NCI-H128 (cell line): Measurements from ENCODE around the gene TRAFD1.

Experiments
- DNase-seq: peaks from one replicate; lab custom pipeline; 2025; ENCODE audit not compliant: unreplicated experiment; lab: John Stamatoyannopoulos, UW

TRAFD1 gene

DNA sequence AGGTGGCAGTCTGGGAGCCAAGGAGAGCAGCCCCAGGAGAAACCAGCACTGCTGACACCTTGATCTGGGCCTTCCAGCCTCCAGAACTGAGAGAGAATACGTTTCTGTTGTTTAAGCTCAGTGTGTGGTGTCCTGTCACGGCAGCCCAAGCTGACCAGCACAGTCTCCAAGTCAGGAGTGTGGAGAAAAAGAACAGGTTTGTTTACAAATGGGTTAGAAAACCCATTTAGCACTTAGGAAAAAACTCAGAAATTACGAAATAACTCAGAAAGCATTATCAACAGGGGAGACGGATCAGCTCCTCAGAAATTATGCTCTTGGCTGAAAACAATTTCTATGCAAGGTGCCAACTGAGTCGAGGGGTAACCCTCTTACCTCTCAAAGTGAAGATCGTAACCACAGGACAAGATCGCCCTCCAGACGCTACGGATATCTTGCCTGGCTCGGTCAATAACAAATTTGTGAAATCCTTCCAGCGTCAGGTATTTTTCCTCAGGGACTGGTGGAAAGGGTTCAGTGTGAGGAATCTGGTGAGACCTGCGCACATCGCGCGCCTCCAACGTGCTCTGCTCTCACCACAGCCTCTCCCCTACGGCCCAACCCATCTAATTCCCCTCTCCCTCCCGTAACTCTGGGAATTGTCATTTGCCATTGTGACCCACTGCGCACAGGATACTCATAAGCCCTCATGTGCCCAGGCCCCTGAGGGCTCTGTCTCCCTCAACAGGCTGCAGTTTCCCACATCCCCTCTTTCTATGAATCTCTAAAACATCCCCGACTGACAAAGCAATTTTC lies 50.2 kb downstream of the TRAFD1 start:
- no peak for DNase-seq

DNA sequence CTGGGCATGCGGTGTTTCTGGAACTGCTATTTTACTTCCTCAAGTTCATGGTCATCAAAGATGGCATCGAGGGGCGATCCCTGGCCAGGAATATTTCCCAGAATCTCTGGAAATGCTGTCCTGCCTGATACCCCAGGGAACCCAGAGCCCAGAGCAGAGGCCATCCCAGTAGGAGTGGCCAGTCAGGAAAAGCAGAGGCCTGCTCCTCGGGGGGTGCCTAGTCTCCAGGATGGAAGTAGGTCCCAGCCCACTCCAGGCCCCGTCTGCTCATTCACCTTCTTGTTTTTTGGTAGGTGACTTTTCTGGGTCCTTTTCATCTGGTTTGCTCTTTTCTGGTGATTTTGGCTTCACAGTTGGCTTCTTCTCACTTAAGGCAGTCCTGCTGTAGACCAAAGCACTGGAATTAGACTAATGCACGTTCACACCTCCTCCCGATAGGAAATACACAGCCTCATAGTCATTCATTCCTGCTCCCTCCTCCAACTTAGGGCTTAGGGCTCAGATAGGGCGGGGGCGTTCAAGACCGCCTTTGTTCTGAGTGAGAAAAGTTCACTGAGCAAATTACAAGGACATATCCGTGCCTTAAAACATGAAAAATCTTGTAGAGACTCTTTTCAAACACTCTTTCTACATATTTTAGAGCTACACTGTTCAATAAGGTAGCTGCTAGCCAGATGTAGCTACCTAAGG lies 51.1 kb downstream of the TRAFD1 start:
- no peak for DNase-seq

- DNase-seq: no peak
Observed at GRCh38 chr12:112178796-112179195, 53.4 kb downstream of the TRAFD1 start.

GRCh38 chr12:112179341-112179740 lies 54.0 kb downstream of the TRAFD1 start:
- no peak for DNase-seq

- no peak for DNase-seq
Observed at GRCh38 chr12:112179916-112180315, 54.6 kb downstream of the TRAFD1 start.

GRCh38 chr12:112180422-112180821 lies 55.1 kb downstream of the TRAFD1 start:
- no peak for DNase-seq

DNA sequence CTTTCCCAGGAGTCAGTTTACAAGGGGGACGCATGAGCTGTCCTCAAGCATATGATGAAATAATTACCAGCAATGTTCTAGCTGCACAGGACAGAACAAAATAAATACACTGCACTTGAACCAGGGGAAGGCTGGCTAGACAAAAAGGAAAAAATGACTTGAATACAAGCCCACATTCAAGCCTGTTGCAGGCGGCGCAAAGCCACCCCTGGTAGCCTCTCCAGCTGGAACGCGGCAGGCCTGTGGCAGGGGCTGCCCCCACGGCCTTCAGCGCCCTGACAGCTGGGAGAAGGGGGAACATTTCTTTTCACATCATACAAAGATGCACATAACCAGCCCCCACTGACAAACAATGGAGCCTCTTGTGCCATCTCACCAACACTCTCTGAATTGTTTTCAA lies 57.1 kb downstream of the TRAFD1 start:
- DNase-seq: no peak

- DNase-seq: no peak
Observed at GRCh38 chr12:112183141-112184021, 58.0 kb downstream of the TRAFD1 start.

- DNase-seq: no peak
Observed at GRCh38 chr12:112184056-112184887, 58.9 kb downstream of the TRAFD1 start.

DNA sequence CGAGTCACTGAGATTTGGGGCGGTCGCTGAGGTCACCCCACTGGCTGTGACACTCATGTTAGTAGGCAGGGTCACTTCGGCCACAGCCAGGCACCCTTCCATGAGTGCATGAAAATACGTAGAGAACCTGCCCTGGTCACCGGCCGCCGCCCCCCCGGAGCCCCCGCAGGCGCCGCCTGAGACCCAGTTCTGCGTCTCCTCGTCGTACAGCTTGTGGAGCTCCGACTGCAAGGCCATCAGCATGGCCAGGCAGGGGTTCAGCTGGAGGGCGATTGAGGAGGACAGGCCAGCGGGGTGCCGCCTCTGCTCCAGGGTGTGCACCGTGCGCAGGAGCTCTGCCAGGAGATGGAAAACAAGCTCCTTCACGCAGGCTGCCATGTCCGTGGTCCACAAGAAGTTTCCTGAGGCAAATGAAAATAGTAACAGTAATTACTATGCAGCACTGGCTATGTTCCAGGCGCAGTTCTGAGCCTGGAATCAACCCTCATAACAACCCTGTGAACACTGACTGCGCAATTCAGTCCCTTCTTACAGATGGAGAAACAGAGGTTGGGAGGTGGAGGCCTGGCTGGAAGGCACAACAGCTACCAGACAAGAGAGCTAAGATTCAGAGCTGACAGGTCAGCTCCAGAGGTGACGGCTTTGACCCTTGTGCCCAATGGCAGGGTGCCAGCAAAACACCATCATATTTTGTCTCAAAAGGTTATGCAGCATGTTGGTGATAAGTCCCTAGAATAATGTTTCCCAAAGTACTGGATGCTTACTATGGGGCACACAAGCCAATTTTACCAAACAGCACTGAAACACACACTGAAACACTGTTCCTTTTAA lies 59.9 kb downstream of the TRAFD1 start:
- no peak for DNase-seq

DNA sequence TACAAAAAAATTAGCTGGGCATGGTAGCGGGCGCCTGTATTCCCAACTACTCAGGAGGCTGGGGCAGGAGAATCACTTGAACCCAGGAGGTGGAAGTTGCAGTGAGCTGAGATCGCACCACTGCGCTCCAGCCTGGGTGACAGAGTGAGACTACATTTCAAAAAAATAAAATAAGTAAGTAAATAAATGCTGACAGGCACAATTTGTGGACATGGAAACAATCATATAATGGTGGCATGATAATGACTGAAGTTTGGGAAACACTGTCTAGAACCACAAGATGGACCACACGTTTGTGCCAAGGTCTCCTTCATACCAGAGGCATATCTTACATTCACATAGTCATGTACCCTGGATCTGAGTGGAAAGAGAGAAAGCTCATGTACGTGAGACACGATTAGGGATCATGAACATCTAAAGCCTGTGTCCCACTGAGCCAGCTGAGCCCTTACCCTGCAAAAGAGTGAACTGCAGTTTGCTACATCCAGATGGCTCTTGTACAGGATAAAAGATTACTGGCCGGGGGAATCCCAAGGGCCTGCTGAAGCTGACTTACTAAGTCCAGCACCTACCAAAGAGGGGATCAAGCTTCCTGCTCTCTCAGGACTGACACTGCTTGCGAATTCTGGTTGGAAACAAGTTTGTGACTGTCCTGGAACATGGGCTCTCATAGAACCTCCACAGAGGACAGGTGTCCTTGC lies 62.9 kb downstream of the TRAFD1 start:
- no peak for DNase-seq

DNA sequence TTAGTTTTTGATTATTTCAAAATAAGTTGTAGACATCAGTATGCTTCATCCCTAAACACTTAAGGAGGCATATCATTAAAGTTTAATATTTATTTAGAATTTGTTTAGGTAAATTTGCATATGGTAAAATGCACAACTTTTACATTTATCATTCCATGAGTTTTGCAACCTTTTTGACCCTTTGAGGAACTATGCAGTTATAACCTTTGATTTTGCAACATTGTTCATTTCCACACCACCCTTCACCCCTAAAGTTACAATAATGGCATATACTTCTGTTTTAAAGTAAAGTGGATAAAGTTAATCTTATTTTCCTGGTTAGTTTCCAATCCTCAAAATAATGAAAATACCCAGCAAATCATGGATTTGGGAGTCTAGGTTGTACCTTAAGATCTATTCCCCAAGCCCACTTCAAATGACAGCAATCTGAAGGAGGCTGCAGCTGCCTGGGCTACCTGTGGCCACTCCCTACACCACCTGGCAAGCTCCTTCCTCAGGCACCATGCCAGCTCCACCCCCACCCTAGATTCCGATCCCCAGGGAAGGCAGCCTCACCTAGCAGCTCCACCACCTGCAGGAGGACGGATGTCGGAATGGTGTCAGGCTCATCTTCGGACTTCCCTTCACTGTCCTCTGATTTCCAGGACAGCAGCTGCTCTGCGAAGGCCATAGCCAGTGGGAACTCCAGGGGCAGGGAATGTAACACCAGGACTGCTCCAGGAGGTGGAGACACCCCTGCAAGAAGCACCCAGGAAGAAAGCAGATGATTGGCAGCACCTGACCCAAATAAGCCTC lies 65.1 kb downstream of the TRAFD1 start:
- no peak for DNase-seq

DNA sequence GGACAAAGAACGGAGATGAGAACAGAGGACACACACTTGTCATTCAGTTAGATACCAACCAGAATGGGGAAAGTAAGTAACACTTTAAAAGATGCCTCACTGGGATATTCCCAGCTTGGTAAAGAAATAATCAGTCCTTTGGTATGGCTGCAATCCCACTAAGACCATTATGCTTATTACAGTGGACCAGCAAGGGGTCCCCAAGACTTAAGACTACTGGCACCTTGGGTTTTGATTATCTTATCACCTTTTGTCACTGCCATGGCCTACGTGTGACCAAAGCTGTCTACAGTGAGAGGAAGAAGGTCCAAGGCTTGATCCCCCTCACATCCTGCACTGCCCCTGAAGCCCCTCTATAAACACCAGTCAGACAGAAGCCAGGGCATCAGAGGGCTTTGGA lies 65.8 kb downstream of the TRAFD1 start:
- no peak for DNase-seq

DNA sequence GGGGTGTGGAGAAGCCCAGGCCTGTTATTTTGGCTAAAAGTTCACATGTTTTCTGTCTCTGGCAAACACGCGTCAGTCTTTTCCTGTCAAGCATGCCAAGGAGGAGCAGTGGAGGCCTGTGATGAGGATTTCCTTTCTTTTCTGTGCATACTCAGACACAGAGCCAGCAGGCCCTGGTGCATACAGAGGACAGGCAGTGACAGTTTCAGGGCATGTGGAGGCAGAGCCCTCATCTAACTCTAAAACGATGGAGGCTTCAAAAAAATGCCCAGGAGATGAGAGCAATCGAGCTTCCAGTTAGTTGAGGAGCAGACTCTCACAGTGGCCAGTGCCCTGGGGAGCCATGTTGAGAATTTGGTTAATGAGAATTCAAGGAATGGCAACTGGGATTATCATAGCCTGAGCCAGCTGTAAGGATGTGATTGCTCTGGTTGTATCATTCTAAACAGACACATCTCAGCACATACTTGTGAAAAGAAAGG lies 66.5 kb downstream of the TRAFD1 start:
- no peak for DNase-seq

- DNase-seq: no peak
Observed at GRCh38 chr12:112192475-112192874, 67.1 kb downstream of the TRAFD1 start.

GRCh38 chr12:112194601-112195247 lies 69.4 kb downstream of the TRAFD1 start:
- no peak for DNase-seq

DNA sequence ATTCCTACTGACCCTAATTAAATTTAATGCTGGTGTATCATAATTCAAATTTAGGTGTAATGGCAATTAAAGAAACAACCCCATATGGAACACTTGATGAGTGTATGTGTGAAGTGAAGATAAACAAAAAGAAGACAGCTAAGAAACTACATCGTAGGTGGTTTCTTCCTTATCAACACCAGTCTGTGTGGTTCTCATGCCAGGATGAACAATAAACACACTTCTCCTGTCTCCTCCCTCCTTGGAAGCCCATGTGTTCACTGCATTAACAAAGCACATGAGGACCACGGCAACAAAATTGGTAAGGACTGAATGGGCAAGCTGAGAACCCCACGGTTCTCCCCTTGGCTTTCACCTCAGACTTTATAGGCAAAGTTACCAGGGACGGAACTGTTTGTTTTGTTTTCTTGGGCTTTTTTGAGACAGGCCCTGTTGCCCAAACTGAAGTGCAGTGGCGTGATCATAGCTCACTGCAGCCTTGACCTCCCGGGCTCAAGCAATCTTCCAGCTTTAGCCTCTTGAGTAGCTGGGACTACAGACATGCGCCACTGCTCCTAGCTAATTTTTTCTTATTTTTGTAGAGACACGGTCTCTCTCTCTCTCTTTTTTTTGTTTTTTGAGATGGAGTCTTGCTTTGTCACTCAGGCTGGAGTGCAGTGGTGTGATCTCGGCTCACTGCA lies 71.0 kb downstream of the TRAFD1 start:
- no peak for DNase-seq
